Left ventricle myocardium inferior (tissue), 1 donor: ENCODE data around the gene ALDH1A1. TPM values are rescaled to one million over a fixed set of nuclear protein-coding genes. Genes with fewer than 3 reads are reported as not detected.

Experiments used
- DNase-seq: peaks from one replicate; pipeline ENCODE4 v3.0.0-alpha.2; 2020
- H3K27ac ChIP-seq: fragments of 200-600 bp; replicated peaks from 2 replicates; pipeline ENCODE4 v1.8.0; 2021
- H3K27me3 ChIP-seq: fragments of 200-600 bp; 2 replicates; pipeline ENCODE4 v1.8.0; 2021; ENCODE audit warnings: low read depth
- H3K36me3 ChIP-seq: fragments of 200-600 bp; 2 replicates; pipeline ENCODE4 v1.8.0; 2021
- H3K4me1 ChIP-seq: fragments of 200-600 bp; 2 replicates; pipeline ENCODE4 v1.8.0; 2021
- H3K4me3 ChIP-seq: fragments of 200-600 bp; 2 replicates; pipeline ENCODE4 v1.8.0; 2021; ENCODE audit warnings: mild to moderate bottlenecking, moderate library complexity
- H3K9me3 ChIP-seq: fragments of 200-600 bp; replicated peaks from 2 replicates; pipeline ENCODE4 v1.8.0; 2021
- CTCF ChIP-seq: fragments of 200-600 bp; IDR thresholded peaks from 2 replicates; pipeline ENCODE4 v1.8.0; 2021; ENCODE audit warnings: antibody characterized with exemption, mild to moderate bottlenecking, borderline replicate concordance
- intact Hi-C: fragments of 100-400 bp; cut with micrococcal nuclease; formaldehyde crosslinking; loops from one replicate; pipeline ENCODE4 v1.11.0; 2022
- total RNA-seq: library from RNA; stranded (reverse); fragmentation: NEBNext Ultra II Directional; extraction: Animal tissue kit (Norgen Biotek cat#: 25700); gene quantifications from one replicate; pipeline ENCODE4 v1.2.1, GENCODE V29; 2021
- donor health status: DM: no; HTN: yes; CAD: no; lungs with severe emphysema.

Gene ALDH1A1
- total RNA-seq, 1 donor from 2014 or later: 20.7 TPM

- peaks cover 5% of the 10 kb centered on the region for H3K36me3 ChIP-seq
- no peak for DNase-seq
- no peak overlapping the region for H3K27ac ChIP-seq
- TF ChIP-seq CTCF: no peak
- no peak overlapping the region for H3K4me3 ChIP-seq
- H3K4me1 ChIP-seq: peaks cover 4% of the 10 kb centered on the region
- no peaks in the 10 kb centered on the region for H3K9me3 ChIP-seq
- no peaks in the 10 kb centered on the region for H3K27me3 ChIP-seq
- intact Hi-C loops: no loop called here
These were observed 41.5 kb downstream of the ALDH1A1 start for GRCh38 chr9:72911247-72911775.

- H3K27me3 ChIP-seq: no peaks in the 10 kb centered on the region
- intact Hi-C loops: no loop called here
- H3K36me3 ChIP-seq: no peaks in the 10 kb centered on the region
These were observed 43.4 kb downstream of the ALDH1A1 start for GRCh38 chr9:72909428-72909827.

GRCh38 chr9:72907421-72907820, 45.4 kb downstream of the ALDH1A1 start:
- Histone ChIP-seq H3K36me3 (no peaks in the 10 kb centered on the region), H3K4me3 (no peak overlapping the region), H3K27ac (no peak overlapping the region), H3K4me1 (peaks cover 2% of the 10 kb centered on the region), H3K27me3 (no peaks in the 10 kb centered on the region), H3K9me3 (no peaks in the 10 kb centered on the region)
- intact Hi-C loops: no loop called here
- TF ChIP-seq CTCF: no peak
- no peak for DNase-seq

More at GRCh38 chr9:72909428-72909827, 43.4 kb downstream of the ALDH1A1 start:
- Histone ChIP-seq H3K4me1 (peaks cover 4% of the 10 kb centered on the region), H3K27ac (no peak overlapping the region), H3K4me3 (no peak overlapping the region), H3K9me3 (no peaks in the 10 kb centered on the region)
- DNase-seq: no peak
- no peak for TF ChIP-seq CTCF

- Histone ChIP-seq H3K9me3 (no peaks in the 10 kb centered on the region), H3K27me3 (no peaks in the 10 kb centered on the region), H3K36me3 (no peaks in the 10 kb centered on the region), H3K4me3 (no peak overlapping the region), H3K4me1 (no peaks in the 10 kb centered on the region), H3K27ac (no peak overlapping the region)
- intact Hi-C loops: no loop called here
- DNase-seq: no peak
- TF ChIP-seq CTCF: no peak
These were observed 46.0 kb downstream of the ALDH1A1 start for GRCh38 chr9:72906810-72907209.

- no peak overlapping the region for H3K4me3 ChIP-seq
These were observed 47.1 kb downstream of the ALDH1A1 start for GRCh38 chr9:72905514-72906480.

More at GRCh38 chr9:72905514-72906480, 47.1 kb downstream of the ALDH1A1 start:
- no peaks in the 10 kb centered on the region for H3K27me3 ChIP-seq
- no peak overlapping the region for H3K27ac ChIP-seq
- DNase-seq: no peak
- H3K9me3 ChIP-seq: no peaks in the 10 kb centered on the region
- H3K4me1 ChIP-seq: no peaks in the 10 kb centered on the region
- no peaks in the 10 kb centered on the region for H3K36me3 ChIP-seq
- TF ChIP-seq CTCF: no peak
- intact Hi-C loops: no loop called here
